Endothelial cell of umbilical vein (primary cell): Measurements from ENCODE around the gene BRMS1. TPM values are rescaled to one million over a fixed set of nuclear protein-coding genes. Genes with fewer than 3 reads are reported as not detected.

Experiments used
- BruUV-seq: library from RNA; stranded (reverse); fragments of 400-500 nt; replicated peaks from 2 replicates; lab custom pipeline; 2021; lab: Mats Ljungman, UMichigan
- CTCF ChIA-PET: fragments of 300-600, 350-600 bp; sonication (Branson Sonifier 250); formaldehyde crosslinking; loops from one replicate; lab custom pipeline; 2021; ENCODE audit warnings: antibody characterized with exemption, inconsistent platforms; lab: Charles Lee
- POLR2A ChIA-PET: fragments of 300-600, 350-600 bp; sonication (Branson Sonifier 250); formaldehyde crosslinking; loops from one replicate; lab custom pipeline; 2021; ENCODE audit warnings: antibody characterized with exemption, inconsistent platforms; lab: Charles Lee
- DNase-seq: peaks from one replicate; pipeline ENCODE4 v3.0.0-alpha.2; 2011; ENCODE audit warnings: low read depth, low spot score
- FAIRE-seq: peaks from 2 replicates; lab custom pipeline; 2011; peaks lifted over from hg19 to GRCh38; lab: Jason Lieb, UNC
- H2AFZ ChIP-seq: 2 replicates; pipeline ENCODE4 v1.6.0; 2012; ENCODE audit warnings: low read depth, low read length, control low read depth, inconsistent platforms
- H3K27ac ChIP-seq: 2 replicates; pipeline ENCODE4 v1.5.1; 2011; ENCODE audit warnings: low read depth, mild to moderate bottlenecking, control low read depth, low read length, moderate library complexity; ENCODE audit not compliant: insufficient read depth
- H3K27me3 ChIP-seq, 2 experiments: 2 replicates each; pipeline versions ENCODE4 v1.6.0 to v1.6.1; 2011; ENCODE audit warnings: low read length in 2 of 2, mixed read lengths in 1 of 2; ENCODE audit not compliant: control insufficient read depth in 2 of 2, insufficient read depth in 2 of 2
- H3K36me3 ChIP-seq, 2 experiments: 2 replicates in 1 of 2; 3 replicates in 1 of 2; pipeline ENCODE4 v1.5.1; 2011; ENCODE audit warnings: low read length in 2 of 2, mild to moderate bottlenecking in 1 of 2, moderate library complexity in 1 of 2; ENCODE audit not compliant: control insufficient read depth in 2 of 2, insufficient read depth in 2 of 2; ENCODE audit errors: extremely low read depth in 1 of 2
- H3K4me1 ChIP-seq: 3 replicates; pipeline ENCODE4 v1.5.1; 2011; ENCODE audit warnings: mild to moderate bottlenecking, low read length; ENCODE audit not compliant: control insufficient read depth, insufficient read depth; ENCODE audit errors: extremely low read depth
- H3K4me2 ChIP-seq: 2 replicates; pipeline ENCODE4 v1.6.1; 2011; ENCODE audit warnings: low read length, control low read depth, mixed read lengths; ENCODE audit not compliant: insufficient read depth
- H3K4me3 ChIP-seq, 3 experiments: fragments of 200-600 bp in 1 of 3; sonication (generic), shearing (Covaris generic) in 1 of 3; replicated peaks in 1 of 3; 2 replicates each; pipeline ENCODE4 v1.5.1; 2011 to 2016; ENCODE audit warnings: control low read depth in 3 of 3, low read length in 3 of 3, mild to moderate bottlenecking in 2 of 3, inconsistent platforms in 1 of 3, low read depth in 1 of 3, moderate library complexity in 1 of 3; ENCODE audit not compliant: insufficient read depth in 1 of 3
- H3K79me2 ChIP-seq: 2 replicates; pipeline ENCODE4 v1.6.0; 2012; ENCODE audit warnings: low read length, inconsistent platforms; ENCODE audit not compliant: control insufficient read depth, insufficient read depth
- H3K9ac ChIP-seq: replicated peaks from 2 replicates; pipeline ENCODE3; 2011; ENCODE audit warnings: low read length, control low read depth; ENCODE audit not compliant: insufficient read depth; ENCODE audit errors: extremely low read depth
- H3K9me1 ChIP-seq: replicated peaks from 3 replicates; pipeline ENCODE4 v1.6.0; 2011; ENCODE audit warnings: mild to moderate bottlenecking, low read length; ENCODE audit not compliant: control insufficient read depth, insufficient read depth; ENCODE audit errors: extremely low read depth
- H3K9me3 ChIP-seq: replicated peaks from 2 replicates; pipeline ENCODE4 v1.5.1; 2012; ENCODE audit warnings: low read length, inconsistent platforms; ENCODE audit not compliant: control insufficient read depth, insufficient read depth
- H4K20me1 ChIP-seq: replicated peaks from 2 replicates; pipeline ENCODE3; 2011; ENCODE audit warnings: mild to moderate bottlenecking, low read length; ENCODE audit not compliant: control insufficient read depth, insufficient read depth; ENCODE audit errors: extremely low read depth
- EZH2 ChIP-seq: IDR thresholded peaks from 2 replicates; pipeline ENCODE4 v1.6.1; 2012; ENCODE audit warnings: borderline replicate concordance, low read depth, mild to moderate bottlenecking, moderate library complexity, low read length, inconsistent platforms; ENCODE audit not compliant: severe bottlenecking
- FOS ChIP-seq: IDR thresholded peaks from 2 replicates; pipeline ENCODE4 v1.6.1; 2011; ENCODE audit warnings: mild to moderate bottlenecking, low read length, moderate library complexity, borderline replicate concordance; ENCODE audit not compliant: insufficient read depth
- GATA2 ChIP-seq: IDR thresholded peaks from 2 replicates; pipeline ENCODE4 v1.7.0; 2011; ENCODE audit warnings: low read depth, mild to moderate bottlenecking, moderate library complexity, mixed read lengths, low read length; ENCODE audit not compliant: insufficient read length, insufficient read depth
- JUN ChIP-seq: IDR thresholded peaks from 2 replicates; pipeline ENCODE4 v1.6.1; 2011; ENCODE audit warnings: borderline replicate concordance, low read depth; ENCODE audit not compliant: insufficient read length, insufficient read depth
- MYC ChIP-seq: IDR thresholded peaks from one replicate; pipeline ENCODE4 v1.6.1; 2011; ENCODE audit warnings: mild to moderate bottlenecking, low read depth, low read length
- POLR2A ChIP-seq: IDR thresholded peaks from 2 replicates; pipeline ENCODE4 v1.6.1; 2012; ENCODE audit warnings: low read depth, mild to moderate bottlenecking, control low read depth, low read length
- POLR2AphosphoS5 ChIP-seq: IDR thresholded peaks from 2 replicates; pipeline ENCODE4 v1.6.1; 2012; ENCODE audit warnings: low read depth, mild to moderate bottlenecking, control low read depth, low read length, moderate library complexity; ENCODE audit not compliant: insufficient read depth
- dilution Hi-C: fragments of 300-500 bp; cut with MboI; formaldehyde crosslinking; loops from one replicate; pipeline ENCODE4 v1.15.0; 2019; ENCODE audit warnings: low sequenced_read_pairs; ENCODE audit not compliant: extremely low pct_ligation_motif_present
- intact Hi-C: fragments of 100-400 bp; cut with micrococcal nuclease; formaldehyde crosslinking; loops from one replicate; pipeline ENCODE4 v1.10.0; 2022
- polyA plus RNA-seq, 4 experiments: library from polyadenylated mRNA; depleted of rRNA in 3 of 4; stranded (reverse) in 3 of 4; unstranded in 1 of 4; fragments of >200 nt; gene quantifications; 2 replicates each; pipeline versions ENCODE4 v1.2.1 to v1.2.3, GENCODE V29; 2011 to 2012; ENCODE audit warnings: missing spikeins in 1 of 4
- total RNA-seq: library from RNA; stranded (reverse); gene quantifications from 2 replicates; pipeline ENCODE4 v1.2.3, GENCODE V29; 2021
- TF ChIP-seq, protein P1 (sequence below), 2 donors: IDR thresholded peaks; 1 replicate in 1 of 2; 2 replicates in 1 of 2; pipeline ENCODE4 v1.5.1; 2011; ENCODE audit warnings: low read length in 2 of 2, mild to moderate bottlenecking in 2 of 2, moderate library complexity in 2 of 2, control low read depth in 1 of 2, inconsistent platforms in 1 of 2, low read depth in 1 of 2; ENCODE audit not compliant: insufficient read depth in 1 of 2; ENCODE audit errors: extremely low read depth in 1 of 2
- TF ChIP-seq, protein P2 (sequence below): IDR thresholded peaks from 2 replicates; pipeline ENCODE4 v1.6.1; 2011; ENCODE audit not compliant: insufficient read depth, insufficient read length

The BRMS1 gene
- total and polyA plus RNA-seq, 2 donors (not counting 3 experiments of a cell fraction or from before 2014, with no cell fraction given) = 51.4 to 53.1 TPM

DNA sequence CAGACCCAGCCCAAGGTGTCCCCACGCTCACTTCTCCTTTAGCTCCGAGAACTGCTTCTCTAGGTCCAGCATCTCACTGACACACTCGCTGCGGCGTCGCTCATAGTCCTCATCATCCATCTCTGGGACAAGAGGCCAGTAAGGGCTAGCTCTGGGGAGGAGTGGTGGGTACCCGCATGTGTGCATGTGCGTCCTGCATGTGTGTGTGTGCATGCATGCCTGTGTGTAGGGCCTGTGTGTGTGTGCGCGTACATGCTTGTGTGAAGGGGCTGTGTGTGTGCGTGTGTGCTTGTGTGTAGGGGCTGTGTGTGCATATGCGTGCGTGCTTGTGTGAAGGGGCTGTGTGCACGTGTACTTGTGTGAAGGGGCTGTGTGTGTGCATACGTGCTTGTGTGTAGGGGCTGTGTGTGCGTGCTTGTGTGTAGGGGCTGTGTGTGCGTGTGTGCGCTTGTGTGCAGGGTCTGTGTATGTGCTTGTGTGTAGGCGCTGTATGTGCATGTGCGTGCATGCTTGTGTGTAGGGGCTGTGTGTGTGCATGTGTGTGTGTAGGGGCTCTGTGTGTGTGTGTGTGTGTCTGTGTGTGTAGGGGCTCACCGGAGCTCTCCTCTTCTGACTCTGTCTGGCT lies 3.3 kb downstream of the BRMS1 start:
- dilution Hi-C loops = no loop called here

More for the DNA sequence above, 3.3 kb downstream of the BRMS1 start:
- Histone ChIP-seq H3K9me3 (no peaks in the 10 kb centered on the region), H3K4me3 (no peak overlapping the region), H3K9me1 (no peaks in the 10 kb centered on the region), H3K4me2 (no peak overlapping the region), H3K27ac (no peak overlapping the region), H3K9ac (no peak overlapping the region), H3K27me3 (no peaks in the 10 kb centered on the region), H2AFZ (no peak overlapping the region), H3K79me2 (peaks cover 19% of the 10 kb centered on the region), H3K4me1 (peaks cover 22% of the 10 kb centered on the region), H4K20me1 (no peaks in the 10 kb centered on the region), H3K36me3 (peaks cover 0 to 23% of the 10 kb centered on the region in 2 experiments)
- no peak for DNase-seq
- TF ChIP-seq, protein P1, sequence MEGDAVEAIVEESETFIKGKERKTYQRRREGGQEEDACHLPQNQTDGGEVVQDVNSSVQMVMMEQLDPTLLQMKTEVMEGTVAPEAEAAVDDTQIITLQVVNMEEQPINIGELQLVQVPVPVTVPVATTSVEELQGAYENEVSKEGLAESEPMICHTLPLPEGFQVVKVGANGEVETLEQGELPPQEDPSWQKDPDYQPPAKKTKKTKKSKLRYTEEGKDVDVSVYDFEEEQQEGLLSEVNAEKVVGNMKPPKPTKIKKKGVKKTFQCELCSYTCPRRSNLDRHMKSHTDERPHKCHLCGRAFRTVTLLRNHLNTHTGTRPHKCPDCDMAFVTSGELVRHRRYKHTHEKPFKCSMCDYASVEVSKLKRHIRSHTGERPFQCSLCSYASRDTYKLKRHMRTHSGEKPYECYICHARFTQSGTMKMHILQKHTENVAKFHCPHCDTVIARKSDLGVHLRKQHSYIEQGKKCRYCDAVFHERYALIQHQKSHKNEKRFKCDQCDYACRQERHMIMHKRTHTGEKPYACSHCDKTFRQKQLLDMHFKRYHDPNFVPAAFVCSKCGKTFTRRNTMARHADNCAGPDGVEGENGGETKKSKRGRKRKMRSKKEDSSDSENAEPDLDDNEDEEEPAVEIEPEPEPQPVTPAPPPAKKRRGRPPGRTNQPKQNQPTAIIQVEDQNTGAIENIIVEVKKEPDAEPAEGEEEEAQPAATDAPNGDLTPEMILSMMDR (IDR thresholded peaks at IDR 0.05; ENCODE audit: extremely low read depth in 1 of 2, insufficient read depth in 1 of 2, low read depth in 1 of 2, low read length in 2 of 2) = no peak
- TF ChIP-seq JUN (no peak), FOS (no peak), POLR2A (no peak), MYC (no peak), EZH2 (no peak), GATA2 (no peak), POLR2AphosphoS5 (no peak)
- TF ChIP-seq, protein P2, sequence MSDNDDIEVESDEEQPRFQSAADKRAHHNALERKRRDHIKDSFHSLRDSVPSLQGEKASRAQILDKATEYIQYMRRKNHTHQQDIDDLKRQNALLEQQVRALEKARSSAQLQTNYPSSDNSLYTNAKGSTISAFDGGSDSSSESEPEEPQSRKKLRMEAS = no peak
- intact Hi-C loops = no loop called here
- CTCF ChIA-PET = no interaction called here
- POLR2A ChIA-PET = no interaction called here
- FAIRE-seq = no peak
- BruUV-seq = no TSS peak
